ENCODE results near the gene CMTM2. TPM values are rescaled to one million over a fixed set of nuclear protein-coding genes. Genes with fewer than 3 reads are reported as not detected.

Gene CMTM2
- total and polyA plus RNA-seq, 2 of the 4 experiments (the other 2 are of a cell fraction) = not detected

DNA sequence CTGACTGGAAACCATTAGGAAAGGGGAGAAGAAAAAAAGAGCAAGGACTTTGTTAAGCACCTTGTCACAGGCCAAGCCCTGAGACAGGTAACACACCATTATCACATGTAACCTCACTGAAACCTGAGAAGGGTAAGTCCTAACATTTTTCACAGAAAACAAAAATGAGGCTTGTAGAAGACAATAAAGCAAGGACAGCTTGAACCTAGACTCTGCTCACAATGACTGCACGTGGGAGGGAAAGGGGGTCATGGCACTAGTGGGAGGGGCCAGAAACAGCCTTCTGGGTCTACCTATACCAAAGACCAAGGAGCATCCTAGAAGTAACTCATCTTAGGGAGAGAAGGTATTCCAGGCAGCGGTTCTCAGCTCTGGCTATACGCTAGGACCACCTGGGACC is 36.9 kb upstream of the CMTM2 start:
- Histone ChIP-seq H2BK20ac (ENCODE audit: low read depth, low read length) (no peak overlapping the region), H2BK5ac (ENCODE audit: low read depth, low read length, poor library complexity, severe bottlenecking) (no peak overlapping the region), H3K18ac (ENCODE audit: low read depth, low read length) (no peak overlapping the region), H3K9me1 (ENCODE audit: insufficient read depth, low read length) (peaks cover 3% of the 10 kb centered on the region; the same call in 1 of the 2 replicates), H2BK120ac (ENCODE audit: low read depth, low read length) (no peak overlapping the region), H3K27ac (ENCODE audit: insufficient read depth, low read length) (no peak overlapping the region), H3K79me1 (ENCODE audit: low read depth in 1 of 2, low read length in 2 of 2) (no peaks in the 10 kb centered on the region), H3K14ac (replicated peaks; ENCODE audit: low read depth, low read length) (no peak overlapping the region), H3K9ac (ENCODE audit: low read depth, low read length) (no peak overlapping the region), H3K36me3 (ENCODE audit: control insufficient read depth, insufficient read depth, low read length) (peaks cover 11% of the 10 kb centered on the region), H3K56ac (ENCODE audit: extremely low read depth, insufficient read depth, low read length) (no peak overlapping the region), H2AK9ac (replicated peaks; ENCODE audit: low read depth, low read length, poor library complexity) (no peak overlapping the region), H3K4ac (ENCODE audit: low read depth, low read length) (no peak overlapping the region), H3K4me1 (ENCODE audit: control insufficient read depth, insufficient read depth, low read length) (no peaks in the 10 kb centered on the region), H3K4me2 (ENCODE audit: low read depth, low read length) (no peak overlapping the region), H3K4me3 (ENCODE audit: insufficient read depth, low read depth, low read length) (no peak overlapping the region), H4K20me1 (ENCODE audit: insufficient read depth, low read length) (no peaks in the 10 kb centered on the region), H3K23ac (ENCODE audit: low read depth, low read length) (no peak overlapping the region), H2BK15ac (ENCODE audit: low read depth, low read length) (no peak overlapping the region), H2AK5ac (ENCODE audit: low read depth, low read length) (no peak overlapping the region), H4K5ac (ENCODE audit: low read depth, low read length) (no peak overlapping the region), H4K91ac (ENCODE audit: insufficient read depth, low read depth, low read length) (no peak overlapping the region), H4K8ac (ENCODE audit: low read depth in 2 of 2, low read length in 2 of 2) (no peak overlapping the region), H3K9me3 (ENCODE audit: control insufficient read depth, insufficient read depth, low read length) (no peaks in the 10 kb centered on the region), H3K27me3 (ENCODE audit: control insufficient read depth, insufficient read depth, low read length) (no peaks in the 10 kb centered on the region), H2AFZ (replicated peaks; ENCODE audit: low read length, poor library complexity) (no peak overlapping the region)
- ATAC-seq (ENCODE audit: low read depth) (no peak), DNase-seq (no peak)
- dilution Hi-C loops (cut with HindIII; ENCODE audit: low sequenced_read_pairs, unreplicated experiment) = no loop called here
- BruUV-seq (replicated peaks) = no TSS peak
- CTCF ChIA-PET = no interaction called here
- in situ Hi-C loops (cut with MboI; ENCODE audit: low sequenced_read_pairs) = no loop called here
- no CpG with 5 or more reads among the region's 3 CpGs for WGBS, 2 experiments (ENCODE audit: extremely low coverage in 2 of 2, insufficient read length in 1 of 2)
- intact Hi-C loops (cut with micrococcal nuclease) = no loop called here
- TF ChIP-seq, protein P1, sequence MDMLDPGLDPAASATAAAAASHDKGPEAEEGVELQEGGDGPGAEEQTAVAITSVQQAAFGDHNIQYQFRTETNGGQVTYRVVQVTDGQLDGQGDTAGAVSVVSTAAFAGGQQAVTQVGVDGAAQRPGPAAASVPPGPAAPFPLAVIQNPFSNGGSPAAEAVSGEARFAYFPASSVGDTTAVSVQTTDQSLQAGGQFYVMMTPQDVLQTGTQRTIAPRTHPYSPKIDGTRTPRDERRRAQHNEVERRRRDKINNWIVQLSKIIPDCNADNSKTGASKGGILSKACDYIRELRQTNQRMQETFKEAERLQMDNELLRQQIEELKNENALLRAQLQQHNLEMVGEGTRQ (IDR thresholded peaks at IDR 0.05; ENCODE audit: low read depth, low read length) = no peak
- TF ChIP-seq NFE2L2 (IDR thresholded peaks at IDR 0.05; ENCODE audit: low read depth, low read length) = no peak
- no peak for TF ChIP-seq CEBPB (IDR thresholded peaks at IDR 0.05; ENCODE audit: low read depth, low read length)
- no peak for TF ChIP-seq BHLHE40 (IDR thresholded peaks at IDR 0.05; ENCODE audit: low read depth, low read length)
- TF ChIP-seq MAFK (IDR thresholded peaks at IDR 0.05; ENCODE audit: low read depth, low read length) = no peak
- no peak for TF ChIP-seq SMC3 (IDR thresholded peaks at IDR 0.05; ENCODE audit: low read depth, low read length)
- no peak for TF ChIP-seq POLR2A (IDR thresholded peaks at IDR 0.05; ENCODE audit: low read depth, low read length)
- TF ChIP-seq, protein P2, sequence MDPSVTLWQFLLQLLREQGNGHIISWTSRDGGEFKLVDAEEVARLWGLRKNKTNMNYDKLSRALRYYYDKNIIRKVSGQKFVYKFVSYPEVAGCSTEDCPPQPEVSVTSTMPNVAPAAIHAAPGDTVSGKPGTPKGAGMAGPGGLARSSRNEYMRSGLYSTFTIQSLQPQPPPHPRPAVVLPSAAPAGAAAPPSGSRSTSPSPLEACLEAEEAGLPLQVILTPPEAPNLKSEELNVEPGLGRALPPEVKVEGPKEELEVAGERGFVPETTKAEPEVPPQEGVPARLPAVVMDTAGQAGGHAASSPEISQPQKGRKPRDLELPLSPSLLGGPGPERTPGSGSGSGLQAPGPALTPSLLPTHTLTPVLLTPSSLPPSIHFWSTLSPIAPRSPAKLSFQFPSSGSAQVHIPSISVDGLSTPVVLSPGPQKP (IDR thresholded peaks at IDR 0.05; ENCODE audit: borderline replicate concordance, low read depth, low read length) = no peak
- TF ChIP-seq RCOR1 (IDR thresholded peaks at IDR 0.05; ENCODE audit: insufficient replicate concordance, low read length) = no peak
- TF ChIP-seq FOS (IDR thresholded peaks at IDR 0.05; ENCODE audit: low read depth, low read length) = no peak
- no peak for TF ChIP-seq MXI1 (IDR thresholded peaks at IDR 0.05; ENCODE audit: borderline replicate concordance, low read depth, low read length)
- TF ChIP-seq MAZ (IDR thresholded peaks at IDR 0.05; ENCODE audit: borderline replicate concordance, low read depth, low read length) = no peak
- TF ChIP-seq RAD21 (IDR thresholded peaks at IDR 0.05; ENCODE audit: low read length) = no peak
- no peak for TF ChIP-seq CHD1 (IDR thresholded peaks at IDR 0.05; ENCODE audit: low read depth, low read length)
- POLR2A ChIA-PET (ENCODE audit: unreplicated experiment) = no interaction called here
